H54 (cell line): ENCODE results near the gene PID1.

Source experiments
- DNase-seq: peaks from one replicate; pipeline ENCODE4 v3.0.0; 2011; ENCODE audit warnings: low spot score, mixed read lengths; ENCODE audit not compliant: insufficient read length
- FAIRE-seq: peaks from 3 replicates; lab custom pipeline; 2011; peaks lifted over from hg19 to GRCh38; lab: Jason Lieb, UNC
- POLR2A ChIP-seq: IDR thresholded peaks from 2 replicates; pipeline ENCODE4 v1.6.1; 2011; ENCODE audit warnings: low read depth, mild to moderate bottlenecking, low read length

PID1 gene

GRCh38 chr2:229027353-229028105 lies 243.6 kb downstream of the PID1 start:
- DNase-seq (no peak), FAIRE-seq (no peak)
- no peak for TF ChIP-seq POLR2A

GRCh38 chr2:229025653-229026052 lies 245.4 kb downstream of the PID1 start:
- FAIRE-seq (no peak), DNase-seq (no peak)
- TF ChIP-seq POLR2A, result no peak

- DNase-seq (no peak), FAIRE-seq (no peak)
- TF ChIP-seq POLR2A, result no peak
Measured at GRCh38 chr2:229022652-229023051, 248.4 kb downstream of the PID1 start.

GRCh38 chr2:229022071-229022470 lies 249.0 kb downstream of the PID1 start:
- no peak for TF ChIP-seq POLR2A
- FAIRE-seq (no peak), DNase-seq (no peak)

- FAIRE-seq (no peak), DNase-seq (no peak)
- no peak for TF ChIP-seq POLR2A
Measured at GRCh38 chr2:229009816-229010215, 261.3 kb downstream of the PID1 start.

- DNase-seq (no peak), FAIRE-seq (no peak)
- TF ChIP-seq POLR2A, result no peak
Measured at GRCh38 chr2:229003256-229003655, 267.8 kb downstream of the PID1 start.

GRCh38 chr2:229001196-229001595 lies 269.9 kb downstream of the PID1 start:
- DNase-seq (no peak), FAIRE-seq (no peak)
- no peak for TF ChIP-seq POLR2A

GRCh38 chr2:228999326-228999725 lies 271.8 kb downstream of the PID1 start:
- DNase-seq (no peak), FAIRE-seq (no peak)
- no peak for TF ChIP-seq POLR2A

- FAIRE-seq (no peak), DNase-seq (no peak)
- TF ChIP-seq POLR2A, result no peak
Measured at GRCh38 chr2:228988786-228989185, 282.3 kb downstream of the PID1 start.

GRCh38 chr2:228987441-228988155 lies 283.5 kb downstream of the PID1 start:
- DNase-seq (no peak), FAIRE-seq (no peak)
- no peak for TF ChIP-seq POLR2A

- no peak for TF ChIP-seq POLR2A
- FAIRE-seq, result peak; percentile 70
- no peak for DNase-seq
Measured at GRCh38 chr2:228986961-228987360, 284.1 kb downstream of the PID1 start.

GRCh38 chr2:228983700-228984099 lies 287.4 kb downstream of the PID1 start:
- no peak for DNase-seq
- no peak for FAIRE-seq
- no peak for TF ChIP-seq POLR2A

- no peak for TF ChIP-seq POLR2A
- no peak for FAIRE-seq
- DNase-seq, result no peak
Measured at GRCh38 chr2:228974169-228974568, 296.9 kb downstream of the PID1 start.
